WTC11 (cell line): ENCODE data around the gene DENND4A. TPM values are rescaled to one million over a fixed set of nuclear protein-coding genes. Genes with fewer than 3 reads are reported as not detected.

Source experiments
- ATAC-seq: fragments of 200-7000 bp; cut with Tn5 transposase; 2 replicates; pipeline ENCODE4 v1.10.0; 2021; ENCODE audit warnings: mild to moderate bottlenecking, moderate library complexity
- CTCF ChIA-PET: fragments of 300-600 bp; sonication (Branson Sonifier 250); formaldehyde crosslinking; loops from one replicate; lab custom pipeline; 2021; ENCODE audit warnings: antibody characterized with exemption; lab: Charles Lee
- POLR2A ChIA-PET: fragments of 350-600 bp; sonication (Branson Sonifier 250); formaldehyde crosslinking; loops from one replicate; lab custom pipeline; 2021; ENCODE audit warnings: antibody characterized with exemption; lab: Charles Lee
- DNase-seq: peaks from one replicate; pipeline ENCODE4 v3.0.0; 2021; ENCODE audit warnings: low spot score
- H3K27ac Mint-ChIP-seq: 2 replicates; pipeline ENCODE4 v1.8.0; 2021; ENCODE audit warnings: mixed read lengths
- H3K27me3 Mint-ChIP-seq: 2 replicates; pipeline ENCODE4 v1.8.0; 2021; ENCODE audit warnings: low read depth, mild to moderate bottlenecking, moderate library complexity, mixed read lengths
- H3K36me3 Mint-ChIP-seq: 2 replicates; pipeline ENCODE4 v1.8.0; 2021; ENCODE audit warnings: mixed read lengths
- H3K4me1 Mint-ChIP-seq: 2 replicates; pipeline ENCODE4 v1.8.0; 2022; ENCODE audit warnings: mixed read lengths
- H3K4me3 Mint-ChIP-seq: 2 replicates; pipeline ENCODE4 v1.8.0; 2021; ENCODE audit warnings: mild to moderate bottlenecking, moderate library complexity, mixed read lengths
- H3K9me3 Mint-ChIP-seq: 2 replicates; pipeline ENCODE4 v1.8.0; 2021; ENCODE audit warnings: mixed read lengths
- ELF4 ChIP-seq: sonication (generic); formaldehyde crosslinking; IDR thresholded peaks from 2 replicates; pipeline ENCODE4 v1.8.1; 2022; ENCODE audit warnings: low read depth, mild to moderate bottlenecking, moderate library complexity, missing genetic modification reagents
- GTF2I ChIP-seq: fragments of 250-450 bp; sonication (Bioruptor Pico); conservative IDR thresholded peaks from 2 replicates; pipeline ENCODE4 v1.4.0; 2021; ENCODE audit warnings: mild to moderate bottlenecking
- HMGA2 ChIP-seq: fragments of 250-450 bp; sonication (Bioruptor Pico); IDR thresholded peaks from 2 replicates; pipeline ENCODE4 v1.4.0; 2021; ENCODE audit warnings: mild to moderate bottlenecking, moderate library complexity
- IRF2 ChIP-seq: sonication (generic); formaldehyde crosslinking; IDR thresholded peaks from 2 replicates; pipeline ENCODE4 v1.8.0; 2022; ENCODE audit warnings: low read depth, missing genetic modification reagents, borderline replicate concordance
- NFYB ChIP-seq: sonication (generic); formaldehyde crosslinking; conservative IDR thresholded peaks from 2 replicates; pipeline ENCODE4 v1.8.0; 2022; ENCODE audit warnings: low read depth, missing genetic modification reagents
- NR1H2 ChIP-seq: sonication (generic); formaldehyde crosslinking; IDR thresholded peaks from 2 replicates; pipeline ENCODE4 v1.9.0; 2021; ENCODE audit warnings: mild to moderate bottlenecking, moderate library complexity, missing genetic modification reagents
- NR3C1 ChIP-seq: sonication (generic); formaldehyde crosslinking; conservative IDR thresholded peaks from 2 replicates; pipeline ENCODE4 v1.8.1; 2023; ENCODE audit warnings: low read depth, mild to moderate bottlenecking, missing genetic modification reagents
- SMAD3 ChIP-seq: sonication (generic); formaldehyde crosslinking; IDR thresholded peaks from 2 replicates; pipeline ENCODE4 v1.8.0; 2022; ENCODE audit warnings: missing genetic modification reagents, mild to moderate bottlenecking, borderline replicate concordance
- ZNF121 ChIP-seq: sonication (generic); formaldehyde crosslinking; IDR thresholded peaks from 2 replicates; pipeline ENCODE4 v1.8.0; 2023; ENCODE audit warnings: missing genetic modification reagents
- ZNF263 ChIP-seq: sonication (generic); formaldehyde crosslinking; IDR thresholded peaks from 2 replicates; pipeline ENCODE4 v1.8.1; 2022; ENCODE audit warnings: low read depth, mild to moderate bottlenecking, moderate library complexity, missing genetic modification reagents
- ZNF396 ChIP-seq: fragments of 250-450 bp; sonication (Bioruptor Pico); IDR thresholded peaks from 2 replicates; pipeline ENCODE4 v1.8.0; 2021; ENCODE audit warnings: mild to moderate bottlenecking, moderate library complexity, borderline replicate concordance
- ZNF423 ChIP-seq: fragments of 250-450 bp; sonication (Bioruptor Pico); IDR thresholded peaks from 2 replicates; pipeline ENCODE4 v2.1.2; 2022; ENCODE audit warnings: mild to moderate bottlenecking, moderate library complexity
- total RNA-seq: library from RNA; stranded (reverse); gene quantifications from 3 replicates; pipeline ENCODE4 v1.2.3, GENCODE V29; 2021
- TF ChIP-seq, protein P1 (sequence below): sonication (generic); formaldehyde crosslinking; conservative IDR thresholded peaks from 2 replicates; pipeline ENCODE4 v1.8.1; 2022; ENCODE audit warnings: mild to moderate bottlenecking, missing genetic modification reagents
- TF ChIP-seq, protein P2 (sequence below): sonication (generic); formaldehyde crosslinking; IDR thresholded peaks from 2 replicates; pipeline ENCODE4 v1.8.1; 2022; ENCODE audit warnings: mild to moderate bottlenecking, moderate library complexity, missing genetic modification reagents
- TF ChIP-seq, protein P3 (sequence below): sonication (generic); formaldehyde crosslinking; IDR thresholded peaks from 2 replicates; pipeline ENCODE4 v1.8.1; 2022; ENCODE audit warnings: missing genetic modification reagents, borderline replicate concordance
- TF ChIP-seq, protein P4 (sequence below): sonication (generic); formaldehyde crosslinking; IDR thresholded peaks from 2 replicates; pipeline ENCODE4 v1.8.0; 2023; ENCODE audit warnings: missing genetic modification reagents
- TF ChIP-seq, protein P5 (sequence below): sonication (generic); formaldehyde crosslinking; IDR thresholded peaks from 2 replicates; pipeline ENCODE4 v1.8.1; 2022; ENCODE audit warnings: mild to moderate bottlenecking, missing genetic modification reagents, moderate library complexity, borderline replicate concordance
- TF ChIP-seq, protein P6 (sequence below): fragments of 250-450 bp; sonication (Bioruptor Pico); IDR thresholded peaks from 2 replicates; pipeline ENCODE4 v2.1.2; 2022; ENCODE audit warnings: mild to moderate bottlenecking, moderate library complexity
- TF ChIP-seq, protein P7 (sequence below): sonication (generic); formaldehyde crosslinking; conservative IDR thresholded peaks from 2 replicates; pipeline ENCODE4 v1.8.1; 2023; ENCODE audit warnings: mild to moderate bottlenecking, low read depth, missing genetic modification reagents, moderate library complexity
- TF ChIP-seq, protein P8 (sequence below): fragments of 250-450 bp; sonication (Bioruptor Pico); IDR thresholded peaks from 2 replicates; pipeline ENCODE4 v1.9.0; 2021; ENCODE audit warnings: mild to moderate bottlenecking
- TF ChIP-seq, protein P9 (sequence below): sonication (generic); formaldehyde crosslinking; IDR thresholded peaks from 2 replicates; pipeline ENCODE4 v1.8.1; 2023; ENCODE audit warnings: mild to moderate bottlenecking, missing genetic modification reagents, borderline replicate concordance

Gene DENND4A
- total RNA-seq, 1 experiment from 2014 or later, result 5.7 TPM

DNA sequence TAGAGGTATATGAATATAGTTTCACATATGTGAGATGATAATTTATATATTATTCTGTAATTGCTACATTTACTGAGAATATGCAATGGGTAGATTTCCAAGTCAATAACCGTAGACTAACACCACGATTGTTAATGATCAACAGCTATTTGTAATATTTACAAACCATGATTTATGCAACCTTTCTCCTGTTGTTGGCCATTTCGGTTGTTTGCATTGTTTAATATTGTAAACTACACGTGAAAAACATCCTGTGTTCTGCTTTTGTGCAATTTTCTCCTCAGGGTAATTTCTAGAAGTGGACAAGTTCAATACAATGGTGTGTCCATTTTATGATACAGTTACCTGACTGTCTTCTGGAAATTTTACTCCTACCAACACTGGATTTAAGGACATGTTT, 47.9 kb upstream of the DENND4A start:
- Mint-ChIP-seq H3K27ac (no peak overlapping the region), H3K36me3 (no peaks in the 10 kb centered on the region), H3K27me3 (no peaks in the 10 kb centered on the region), H3K9me3 (peaks cover 7% of the 10 kb centered on the region; the same call in 1 of the 2 replicates), H3K4me3 (no peak overlapping the region), H3K4me1 (peaks cover 22% of the 10 kb centered on the region)
- DNase-seq (no peak), ATAC-seq (no peak)
- ChIA-PET CTCF (interaction anchor here (0.9 to 1.0 kb wide), 2 partner anchors 16 to 23 kb away, joined by 3 to 4 read pairs; no protein-coding TSS in a partner anchor), POLR2A (no interaction called here)
- TF ChIP-seq, protein P1, sequence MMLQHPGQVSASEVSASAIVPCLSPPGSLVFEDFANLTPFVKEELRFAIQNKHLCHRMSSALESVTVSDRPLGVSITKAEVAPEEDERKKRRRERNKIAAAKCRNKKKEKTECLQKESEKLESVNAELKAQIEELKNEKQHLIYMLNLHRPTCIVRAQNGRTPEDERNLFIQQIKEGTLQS (CRISPR knock-in tag), result no peak
- TF ChIP-seq IRF2 (CRISPR knock-in tag) (no peak), ZNF423 (no peak), NR1H2 (CRISPR knock-in tag) (no peak), ZNF121 (CRISPR knock-in tag) (no peak), GTF2I (no peak), NFYB (CRISPR knock-in tag) (no peak), ELF4 (CRISPR knock-in tag) (no peak), SMAD3 (CRISPR knock-in tag) (no peak), HMGA2 (CRISPR knock-in tag) (no peak)
- TF ChIP-seq, protein P2, sequence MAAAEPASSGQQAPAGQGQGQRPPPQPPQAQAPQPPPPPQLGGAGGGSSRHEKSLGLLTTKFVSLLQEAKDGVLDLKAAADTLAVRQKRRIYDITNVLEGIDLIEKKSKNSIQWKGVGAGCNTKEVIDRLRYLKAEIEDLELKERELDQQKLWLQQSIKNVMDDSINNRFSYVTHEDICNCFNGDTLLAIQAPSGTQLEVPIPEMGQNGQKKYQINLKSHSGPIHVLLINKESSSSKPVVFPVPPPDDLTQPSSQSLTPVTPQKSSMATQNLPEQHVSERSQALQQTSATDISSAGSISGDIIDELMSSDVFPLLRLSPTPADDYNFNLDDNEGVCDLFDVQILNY (CRISPR knock-in tag), result no peak
- TF ChIP-seq, protein P3, sequence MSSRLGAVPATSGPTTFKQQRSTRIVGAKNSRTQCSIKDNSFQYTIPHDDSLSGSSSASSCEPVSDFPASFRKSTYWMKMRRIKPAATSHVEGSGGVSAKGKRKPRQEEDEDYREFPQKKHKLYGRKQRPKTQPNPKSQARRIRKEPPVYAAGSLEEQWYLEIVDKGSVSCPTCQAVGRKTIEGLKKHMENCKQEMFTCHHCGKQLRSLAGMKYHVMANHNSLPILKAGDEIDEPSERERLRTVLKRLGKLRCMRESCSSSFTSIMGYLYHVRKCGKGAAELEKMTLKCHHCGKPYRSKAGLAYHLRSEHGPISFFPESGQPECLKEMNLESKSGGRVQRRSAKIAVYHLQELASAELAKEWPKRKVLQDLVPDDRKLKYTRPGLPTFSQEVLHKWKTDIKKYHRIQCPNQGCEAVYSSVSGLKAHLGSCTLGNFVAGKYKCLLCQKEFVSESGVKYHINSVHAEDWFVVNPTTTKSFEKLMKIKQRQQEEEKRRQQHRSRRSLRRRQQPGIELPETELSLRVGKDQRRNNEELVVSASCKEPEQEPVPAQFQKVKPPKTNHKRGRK (CRISPR knock-in tag), result no peak
- TF ChIP-seq, protein P4, sequence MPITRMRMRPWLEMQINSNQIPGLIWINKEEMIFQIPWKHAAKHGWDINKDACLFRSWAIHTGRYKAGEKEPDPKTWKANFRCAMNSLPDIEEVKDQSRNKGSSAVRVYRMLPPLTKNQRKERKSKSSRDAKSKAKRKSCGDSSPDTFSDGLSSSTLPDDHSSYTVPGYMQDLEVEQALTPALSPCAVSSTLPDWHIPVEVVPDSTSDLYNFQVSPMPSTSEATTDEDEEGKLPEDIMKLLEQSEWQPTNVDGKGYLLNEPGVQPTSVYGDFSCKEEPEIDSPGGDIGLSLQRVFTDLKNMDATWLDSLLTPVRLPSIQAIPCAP, result no peak
- TF ChIP-seq, protein P5, sequence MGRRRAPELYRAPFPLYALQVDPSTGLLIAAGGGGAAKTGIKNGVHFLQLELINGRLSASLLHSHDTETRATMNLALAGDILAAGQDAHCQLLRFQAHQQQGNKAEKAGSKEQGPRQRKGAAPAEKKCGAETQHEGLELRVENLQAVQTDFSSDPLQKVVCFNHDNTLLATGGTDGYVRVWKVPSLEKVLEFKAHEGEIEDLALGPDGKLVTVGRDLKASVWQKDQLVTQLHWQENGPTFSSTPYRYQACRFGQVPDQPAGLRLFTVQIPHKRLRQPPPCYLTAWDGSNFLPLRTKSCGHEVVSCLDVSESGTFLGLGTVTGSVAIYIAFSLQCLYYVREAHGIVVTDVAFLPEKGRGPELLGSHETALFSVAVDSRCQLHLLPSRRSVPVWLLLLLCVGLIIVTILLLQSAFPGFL, result no peak
- TF ChIP-seq, protein P6, sequence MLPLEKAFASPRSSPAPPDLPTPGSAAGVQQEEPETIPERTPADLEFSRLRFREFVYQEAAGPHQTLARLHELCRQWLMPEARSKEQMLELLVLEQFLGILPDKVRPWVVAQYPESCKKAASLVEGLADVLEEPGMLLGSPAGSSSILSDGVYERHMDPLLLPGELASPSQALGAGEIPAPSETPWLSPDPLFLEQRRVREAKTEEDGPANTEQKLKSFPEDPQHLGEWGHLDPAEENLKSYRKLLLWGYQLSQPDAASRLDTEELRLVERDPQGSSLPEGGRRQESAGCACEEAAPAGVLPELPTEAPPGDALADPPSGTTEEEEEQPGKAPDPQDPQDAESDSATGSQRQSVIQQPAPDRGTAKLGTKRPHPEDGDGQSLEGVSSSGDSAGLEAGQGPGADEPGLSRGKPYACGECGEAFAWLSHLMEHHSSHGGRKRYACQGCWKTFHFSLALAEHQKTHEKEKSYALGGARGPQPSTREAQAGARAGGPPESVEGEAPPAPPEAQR (CRISPR knock-in tag), result no peak

DNA sequence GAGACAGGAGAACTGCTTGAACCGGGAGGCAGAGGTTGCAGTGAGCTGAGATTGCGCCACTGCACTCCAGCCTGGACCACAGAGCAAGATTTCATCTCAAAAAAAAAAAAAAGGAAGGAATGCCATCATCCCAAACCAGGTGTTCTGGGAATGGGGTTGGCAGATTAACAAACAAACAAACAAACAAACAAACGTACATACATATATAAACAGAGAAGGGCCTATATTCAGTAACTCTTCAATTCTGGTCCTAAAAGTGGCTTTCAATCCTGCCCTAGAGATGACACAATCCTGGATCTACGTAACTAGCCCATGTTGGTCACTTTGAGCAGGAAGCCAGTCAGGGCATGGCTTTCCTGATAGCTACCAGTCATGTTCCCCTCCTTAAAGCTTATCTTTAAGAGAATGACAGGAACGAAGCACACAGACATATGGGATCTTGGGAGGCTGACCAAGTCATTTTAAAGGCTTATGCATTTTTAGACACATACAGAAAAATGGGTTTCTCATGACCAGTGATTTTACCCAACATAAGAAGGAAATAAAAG, 47.3 kb upstream of the DENND4A start:
- ChIA-PET CTCF (interaction anchor here (0.7 to 4.2 kb wide), 4 partner anchors 15 to 243 kb away, joined by 3 to 16 read pairs (median 4); no protein-coding TSS in a partner anchor), POLR2A (no interaction called here)
- Mint-ChIP-seq H3K36me3 (no peaks in the 10 kb centered on the region), H3K9me3 (peaks cover 7% of the 10 kb centered on the region; the same call in 1 of the 2 replicates), H3K4me1 (peaks cover 27% of the 10 kb centered on the region), H3K27ac (no peak overlapping the region), H3K27me3 (no peaks in the 10 kb centered on the region), H3K4me3 (no peak overlapping the region)
- ATAC-seq (no peak), DNase-seq (no peak)
- no peak for TF ChIP-seq ZNF263 (CRISPR knock-in tag)
- TF ChIP-seq, protein P7, sequence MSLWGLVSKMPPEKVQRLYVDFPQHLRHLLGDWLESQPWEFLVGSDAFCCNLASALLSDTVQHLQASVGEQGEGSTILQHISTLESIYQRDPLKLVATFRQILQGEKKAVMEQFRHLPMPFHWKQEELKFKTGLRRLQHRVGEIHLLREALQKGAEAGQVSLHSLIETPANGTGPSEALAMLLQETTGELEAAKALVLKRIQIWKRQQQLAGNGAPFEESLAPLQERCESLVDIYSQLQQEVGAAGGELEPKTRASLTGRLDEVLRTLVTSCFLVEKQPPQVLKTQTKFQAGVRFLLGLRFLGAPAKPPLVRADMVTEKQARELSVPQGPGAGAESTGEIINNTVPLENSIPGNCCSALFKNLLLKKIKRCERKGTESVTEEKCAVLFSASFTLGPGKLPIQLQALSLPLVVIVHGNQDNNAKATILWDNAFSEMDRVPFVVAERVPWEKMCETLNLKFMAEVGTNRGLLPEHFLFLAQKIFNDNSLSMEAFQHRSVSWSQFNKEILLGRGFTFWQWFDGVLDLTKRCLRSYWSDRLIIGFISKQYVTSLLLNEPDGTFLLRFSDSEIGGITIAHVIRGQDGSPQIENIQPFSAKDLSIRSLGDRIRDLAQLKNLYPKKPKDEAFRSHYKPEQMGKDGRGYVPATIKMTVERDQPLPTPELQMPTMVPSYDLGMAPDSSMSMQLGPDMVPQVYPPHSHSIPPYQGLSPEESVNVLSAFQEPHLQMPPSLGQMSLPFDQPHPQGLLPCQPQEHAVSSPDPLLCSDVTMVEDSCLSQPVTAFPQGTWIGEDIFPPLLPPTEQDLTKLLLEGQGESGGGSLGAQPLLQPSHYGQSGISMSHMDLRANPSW, result no peak
- no peak for TF ChIP-seq NR3C1 (CRISPR knock-in tag)
- TF ChIP-seq, protein P8, sequence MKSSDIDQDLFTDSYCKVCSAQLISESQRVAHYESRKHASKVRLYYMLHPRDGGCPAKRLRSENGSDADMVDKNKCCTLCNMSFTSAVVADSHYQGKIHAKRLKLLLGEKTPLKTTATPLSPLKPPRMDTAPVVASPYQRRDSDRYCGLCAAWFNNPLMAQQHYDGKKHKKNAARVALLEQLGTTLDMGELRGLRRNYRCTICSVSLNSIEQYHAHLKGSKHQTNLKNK, result no peak
- TF ChIP-seq, protein P9, sequence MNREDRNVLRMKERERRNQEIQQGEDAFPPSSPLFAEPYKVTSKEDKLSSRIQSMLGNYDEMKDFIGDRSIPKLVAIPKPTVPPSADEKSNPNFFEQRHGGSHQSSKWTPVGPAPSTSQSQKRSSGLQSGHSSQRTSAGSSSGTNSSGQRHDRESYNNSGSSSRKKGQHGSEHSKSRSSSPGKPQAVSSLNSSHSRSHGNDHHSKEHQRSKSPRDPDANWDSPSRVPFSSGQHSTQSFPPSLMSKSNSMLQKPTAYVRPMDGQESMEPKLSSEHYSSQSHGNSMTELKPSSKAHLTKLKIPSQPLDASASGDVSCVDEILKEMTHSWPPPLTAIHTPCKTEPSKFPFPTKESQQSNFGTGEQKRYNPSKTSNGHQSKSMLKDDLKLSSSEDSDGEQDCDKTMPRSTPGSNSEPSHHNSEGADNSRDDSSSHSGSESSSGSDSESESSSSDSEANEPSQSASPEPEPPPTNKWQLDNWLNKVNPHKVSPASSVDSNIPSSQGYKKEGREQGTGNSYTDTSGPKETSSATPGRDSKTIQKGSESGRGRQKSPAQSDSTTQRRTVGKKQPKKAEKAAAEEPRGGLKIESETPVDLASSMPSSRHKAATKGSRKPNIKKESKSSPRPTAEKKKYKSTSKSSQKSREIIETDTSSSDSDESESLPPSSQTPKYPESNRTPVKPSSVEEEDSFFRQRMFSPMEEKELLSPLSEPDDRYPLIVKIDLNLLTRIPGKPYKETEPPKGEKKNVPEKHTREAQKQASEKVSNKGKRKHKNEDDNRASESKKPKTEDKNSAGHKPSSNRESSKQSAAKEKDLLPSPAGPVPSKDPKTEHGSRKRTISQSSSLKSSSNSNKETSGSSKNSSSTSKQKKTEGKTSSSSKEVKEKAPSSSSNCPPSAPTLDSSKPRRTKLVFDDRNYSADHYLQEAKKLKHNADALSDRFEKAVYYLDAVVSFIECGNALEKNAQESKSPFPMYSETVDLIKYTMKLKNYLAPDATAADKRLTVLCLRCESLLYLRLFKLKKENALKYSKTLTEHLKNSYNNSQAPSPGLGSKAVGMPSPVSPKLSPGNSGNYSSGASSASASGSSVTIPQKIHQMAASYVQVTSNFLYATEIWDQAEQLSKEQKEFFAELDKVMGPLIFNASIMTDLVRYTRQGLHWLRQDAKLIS (CRISPR knock-in tag), result no peak
- no peak for TF ChIP-seq HMGA2 (CRISPR knock-in tag)
- TF ChIP-seq ZNF396 (CRISPR knock-in tag), result no peak
